ENCODE data around the gene PAK4.

GRCh38 chr19:39175564-39175963, 50.0 kb downstream of the PAK4 start:
- TF ChIP-seq POLR2A (IDR thresholded peaks at IDR 0.05; ENCODE audit: control extremely low read depth in 1 of 2, low read depth in 2 of 2, low read length in 2 of 2) (no peak), ATF3 (IDR thresholded peaks at IDR 0.05; ENCODE audit: insufficient read depth, low read depth, low read length) (no peak), CTCF (IDR thresholded peaks at IDR 0.05; ENCODE audit: control extremely low read depth in 1 of 3, insufficient read depth in 1 of 3, low read depth in 1 of 3, low read length in 3 of 3) (no peak), JUN (IDR thresholded peaks at IDR 0.05; ENCODE audit: low read depth, low read length) (no peak), RAD21 (IDR thresholded peaks at IDR 0.05 in 1 of 2, conservative IDR thresholded peaks at IDR 0.05 in 1 of 2; ENCODE audit: low read depth in 2 of 2, low read length in 2 of 2) (no peak), POLR2AphosphoS5 (IDR thresholded peaks at IDR 0.05; ENCODE audit: low read depth, low read length) (no peak), JUND (IDR thresholded peaks at IDR 0.05; ENCODE audit: low read length) (no peak), RFX5 (IDR thresholded peaks at IDR 0.05; ENCODE audit: borderline replicate concordance, low read depth, low read length) (no peak), GTF2F1 (IDR thresholded peaks at IDR 0.05; ENCODE audit: borderline replicate concordance, low read depth, low read length) (no peak), EP300 (IDR thresholded peaks at IDR 0.05; ENCODE audit: borderline replicate concordance in 1 of 2, low read depth in 2 of 2, low read length in 2 of 2) (no peak)
